GM10248 (cell line): ENCODE data around the gene C7orf33.
A peak's percentile ranks its signal among the peaks of the same experiment; 100 is the strongest.
"Not testable (repeated sequence)": the region's sequence is repeated elsewhere in the genome, so short reads cannot be mapped to it uniquely, and the experiment has no call there.

Experiments
- CTCF ChIA-PET: fragments of 300-600 bp; sonication (Branson Sonifier 250); formaldehyde crosslinking; extraction: SDS; loops from one replicate; lab custom pipeline; 2021; ENCODE audit warnings: antibody characterized with exemption; lab: Yijun Ruan, JAX
- POLR2A ChIA-PET: fragments of 350-650 bp; sonication (Branson Sonifier 250); formaldehyde crosslinking; extraction: SDS; loops from one replicate; lab custom pipeline; 2020; ENCODE audit warnings: antibody characterized with exemption; lab: Yijun Ruan, JAX
- DNase-seq: peaks from one replicate; pipeline ENCODE4 v3.0.0; 2012; ENCODE audit errors: extremely low spot score
- TF ChIP-seq, protein P1 (sequence below): IDR thresholded peaks from 2 replicates; pipeline ENCODE4 v1.5.1; 2012; ENCODE audit warnings: mild to moderate bottlenecking, low read depth; ENCODE audit errors: extremely low read depth, missing control alignments, control extremely low read depth

The C7orf33 gene

DNA sequence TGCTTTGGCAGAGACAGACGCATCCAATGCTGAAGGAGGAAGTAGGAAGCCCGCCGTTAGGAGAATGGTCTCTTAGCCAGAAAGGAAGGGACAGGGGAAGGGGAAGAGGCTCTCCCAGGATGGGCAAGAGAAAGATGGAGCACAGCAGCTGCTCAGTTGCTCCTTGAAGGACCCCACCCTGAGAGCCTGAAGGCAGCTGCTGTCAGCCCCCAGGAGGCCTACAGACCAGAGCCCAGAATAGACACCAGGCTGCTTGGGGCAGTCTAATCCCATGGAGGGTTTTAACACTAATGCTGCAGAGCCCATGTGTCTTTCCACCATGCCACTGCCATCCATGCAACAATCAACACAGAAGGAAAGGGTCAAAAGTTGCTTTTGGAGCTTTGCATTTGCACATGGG, 3.5 kb upstream of the C7orf33 start:
- peak; percentile 5 for DNase-seq
- CTCF ChIA-PET: interaction anchor here (2.2 kb wide), 1 partner anchor 12 kb away, joined by 9 read pairs; no protein-coding TSS in a partner anchor
- TF ChIP-seq, protein P1, sequence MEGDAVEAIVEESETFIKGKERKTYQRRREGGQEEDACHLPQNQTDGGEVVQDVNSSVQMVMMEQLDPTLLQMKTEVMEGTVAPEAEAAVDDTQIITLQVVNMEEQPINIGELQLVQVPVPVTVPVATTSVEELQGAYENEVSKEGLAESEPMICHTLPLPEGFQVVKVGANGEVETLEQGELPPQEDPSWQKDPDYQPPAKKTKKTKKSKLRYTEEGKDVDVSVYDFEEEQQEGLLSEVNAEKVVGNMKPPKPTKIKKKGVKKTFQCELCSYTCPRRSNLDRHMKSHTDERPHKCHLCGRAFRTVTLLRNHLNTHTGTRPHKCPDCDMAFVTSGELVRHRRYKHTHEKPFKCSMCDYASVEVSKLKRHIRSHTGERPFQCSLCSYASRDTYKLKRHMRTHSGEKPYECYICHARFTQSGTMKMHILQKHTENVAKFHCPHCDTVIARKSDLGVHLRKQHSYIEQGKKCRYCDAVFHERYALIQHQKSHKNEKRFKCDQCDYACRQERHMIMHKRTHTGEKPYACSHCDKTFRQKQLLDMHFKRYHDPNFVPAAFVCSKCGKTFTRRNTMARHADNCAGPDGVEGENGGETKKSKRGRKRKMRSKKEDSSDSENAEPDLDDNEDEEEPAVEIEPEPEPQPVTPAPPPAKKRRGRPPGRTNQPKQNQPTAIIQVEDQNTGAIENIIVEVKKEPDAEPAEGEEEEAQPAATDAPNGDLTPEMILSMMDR: no peak
- POLR2A ChIA-PET: no interaction called here

DNA sequence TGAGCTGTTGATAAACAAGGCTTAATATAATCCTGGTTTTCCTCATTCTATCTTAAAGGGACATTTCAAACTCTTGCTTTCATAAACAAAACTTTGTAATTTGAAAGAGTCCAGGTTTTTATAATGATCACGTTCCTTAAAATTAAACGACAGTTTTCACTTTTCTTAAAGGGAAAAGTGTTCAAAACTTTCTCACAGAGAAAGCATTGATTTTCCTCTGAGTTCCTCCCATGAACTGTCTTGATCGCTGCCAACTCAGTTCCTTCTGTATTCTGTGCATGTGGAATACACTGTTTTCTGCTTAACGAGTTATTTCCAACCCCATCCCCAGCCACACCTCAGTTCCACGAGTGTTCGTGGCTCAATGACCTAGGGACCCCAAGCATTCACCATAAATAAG, 2.4 kb upstream of the C7orf33 start:
- POLR2A ChIA-PET: no interaction called here
- CTCF ChIA-PET: interaction anchor here (2.2 kb wide), 1 partner anchor 13 kb away, joined by 9 read pairs; no protein-coding TSS in a partner anchor
- TF ChIP-seq, protein P1: no peak
- no peak for DNase-seq

DNA sequence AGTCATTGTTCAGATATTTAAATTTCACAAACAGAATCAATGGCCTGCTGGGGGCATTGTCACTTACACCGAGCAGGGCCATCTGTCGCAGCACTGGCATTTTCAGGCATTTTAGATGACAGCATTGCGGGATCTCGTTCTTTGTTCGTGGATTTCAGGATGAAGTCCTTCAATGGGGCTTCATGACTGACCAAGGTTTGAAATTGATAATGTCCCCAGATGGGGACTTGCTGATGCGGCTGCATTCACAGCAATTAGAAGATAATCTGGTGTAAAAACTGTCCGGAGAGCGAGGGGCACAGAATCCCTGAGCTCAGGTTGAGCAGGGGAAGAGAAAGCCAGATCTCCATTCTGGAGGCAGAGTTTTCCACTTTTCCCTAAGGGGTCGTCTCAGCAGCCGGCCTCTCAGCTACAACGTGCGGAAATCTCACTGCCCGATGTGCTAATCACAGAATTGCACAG, 1.9 kb upstream of the C7orf33 start:
- TF ChIP-seq, protein P1: no peak
- CTCF ChIA-PET: no interaction called here
- DNase-seq: no peak
- POLR2A ChIA-PET: no interaction called here

DNA sequence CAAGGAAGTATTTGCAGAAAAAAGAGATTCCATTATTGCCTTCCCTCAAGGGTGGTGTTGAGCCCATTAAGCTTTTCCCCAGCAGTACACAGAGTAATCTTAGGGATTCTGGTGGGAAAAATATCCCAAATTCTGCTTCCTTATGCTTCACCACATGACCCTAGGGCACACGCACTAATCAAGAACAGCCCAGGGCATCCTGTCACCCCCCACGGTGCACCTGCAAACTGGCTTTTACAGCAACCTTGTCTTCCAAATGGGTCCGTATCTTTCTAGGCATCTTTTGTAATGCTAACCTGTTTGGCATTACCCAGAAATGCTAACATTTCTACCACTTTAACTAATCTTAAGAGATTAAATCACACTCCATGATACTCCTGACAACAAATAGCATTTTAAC, 926 bp upstream of the C7orf33 start:
- ChIA-PET CTCF (no interaction called here), POLR2A (no interaction called here)
- TF ChIP-seq, protein P1: no peak
- DNase-seq: no peak

DNA sequence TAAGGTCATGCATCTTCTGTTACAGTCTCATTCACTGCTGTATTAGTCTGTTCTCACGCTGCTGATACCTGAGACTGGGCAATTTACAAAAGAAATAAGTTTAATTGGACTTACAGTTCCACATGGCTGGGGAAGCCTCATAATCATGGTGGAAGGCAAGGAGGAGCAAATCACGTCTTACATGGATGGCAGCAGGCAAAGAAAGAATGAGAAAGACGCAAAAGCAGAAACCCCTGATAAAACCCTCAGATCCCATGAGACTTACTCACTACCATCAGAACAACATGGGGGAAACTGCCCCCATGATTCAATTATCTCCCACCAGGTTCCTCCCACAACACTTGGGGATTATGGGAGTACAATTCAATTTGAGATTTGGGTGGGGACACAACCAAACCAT, 5.8 kb downstream of the C7orf33 start:
- POLR2A ChIA-PET, DNase-seq, CTCF ChIA-PET: not testable (repeated sequence)

DNA sequence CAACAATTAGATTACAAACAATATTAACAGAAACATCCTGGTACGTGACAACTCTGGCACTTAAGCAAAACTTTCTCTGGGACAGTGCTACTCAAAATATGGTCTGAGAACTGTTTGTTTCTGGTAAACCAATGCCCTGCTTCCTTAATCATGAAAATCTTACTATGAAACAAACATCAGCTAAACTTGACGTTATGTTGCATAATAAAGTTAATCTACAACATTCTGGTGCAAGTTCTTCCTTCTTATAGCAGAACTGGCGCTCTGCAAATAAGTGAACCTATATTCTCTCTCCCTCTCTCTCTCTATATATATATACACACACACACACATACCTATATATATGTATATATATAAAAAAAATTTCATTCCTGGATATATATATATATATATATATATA, 7.8 kb downstream of the C7orf33 start:
- TF ChIP-seq, protein P1: no peak
- ChIA-PET POLR2A (no interaction called here), CTCF (interaction anchor here (1.3 kb wide), 1 partner anchor 11 kb away, joined by 4 read pairs; no protein-coding TSS in a partner anchor)
- no peak for DNase-seq

DNA sequence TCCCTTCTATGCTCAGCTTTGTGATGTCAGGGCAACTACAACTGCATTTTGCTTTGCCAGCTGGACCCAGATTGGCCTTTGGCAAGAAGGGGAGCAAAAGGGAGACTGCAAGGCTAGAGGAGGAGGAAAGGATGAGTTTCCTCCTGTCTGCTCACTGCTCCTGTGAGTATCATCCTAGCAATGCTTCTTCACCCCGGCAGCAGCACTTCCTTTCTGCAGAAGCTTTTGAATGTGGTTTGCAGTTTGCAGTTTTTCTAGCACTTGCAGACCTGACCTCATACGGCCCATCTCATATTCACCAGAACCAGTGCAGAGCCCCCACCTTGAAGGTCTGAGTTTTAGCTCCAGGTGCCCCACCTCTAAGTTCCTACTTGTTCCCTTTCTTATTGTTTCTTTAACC, 14.8 kb downstream of the C7orf33 start:
- TF ChIP-seq, protein P1: no peak
- DNase-seq: no peak
- ChIA-PET CTCF (interaction anchor here (0.8 to 1.6 kb wide), 4 partner anchors 19 to 28 kb away, joined by 3 read pairs; no protein-coding TSS in a partner anchor), POLR2A (no interaction called here)
